DOHH2 (cell line): Measurements from ENCODE around the gene URB2.

Experiments
- EZH2phosphoT487 ChIP-seq: fragments of 200-600 bp; sonication (generic); IDR thresholded peaks from 2 replicates; pipeline ENCODE4 v1.6.1; 2017; ENCODE audit warnings: borderline replicate concordance, mild to moderate bottlenecking, antibody characterized with exemption, low read length, moderate library complexity, mixed read lengths
- TF ChIP-seq, protein P1 (sequence below): fragments of 200-600 bp; sonication (generic); IDR thresholded peaks from one replicate; pipeline ENCODE4 v1.5.1; 2014; ENCODE audit warnings: antibody characterized with exemption, mild to moderate bottlenecking, low read depth, low read length; ENCODE audit not compliant: poor library complexity, severe bottlenecking

GRCh38 chr1:229651546-229651945 is 25.5 kb downstream of the URB2 start:
- TF ChIP-seq, protein P1, sequence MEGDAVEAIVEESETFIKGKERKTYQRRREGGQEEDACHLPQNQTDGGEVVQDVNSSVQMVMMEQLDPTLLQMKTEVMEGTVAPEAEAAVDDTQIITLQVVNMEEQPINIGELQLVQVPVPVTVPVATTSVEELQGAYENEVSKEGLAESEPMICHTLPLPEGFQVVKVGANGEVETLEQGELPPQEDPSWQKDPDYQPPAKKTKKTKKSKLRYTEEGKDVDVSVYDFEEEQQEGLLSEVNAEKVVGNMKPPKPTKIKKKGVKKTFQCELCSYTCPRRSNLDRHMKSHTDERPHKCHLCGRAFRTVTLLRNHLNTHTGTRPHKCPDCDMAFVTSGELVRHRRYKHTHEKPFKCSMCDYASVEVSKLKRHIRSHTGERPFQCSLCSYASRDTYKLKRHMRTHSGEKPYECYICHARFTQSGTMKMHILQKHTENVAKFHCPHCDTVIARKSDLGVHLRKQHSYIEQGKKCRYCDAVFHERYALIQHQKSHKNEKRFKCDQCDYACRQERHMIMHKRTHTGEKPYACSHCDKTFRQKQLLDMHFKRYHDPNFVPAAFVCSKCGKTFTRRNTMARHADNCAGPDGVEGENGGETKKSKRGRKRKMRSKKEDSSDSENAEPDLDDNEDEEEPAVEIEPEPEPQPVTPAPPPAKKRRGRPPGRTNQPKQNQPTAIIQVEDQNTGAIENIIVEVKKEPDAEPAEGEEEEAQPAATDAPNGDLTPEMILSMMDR, result no peak
- no peak for TF ChIP-seq EZH2phosphoT487
